Measurements from ENCODE around the gene DOK6.

DOK6 gene

GRCh38 chr18:69411199-69411598, 10.5 kb downstream of the DOK6 start:
- no peak overlapping the region for H3K4me3 ChIP-seq (ENCODE audit: insufficient read depth, low read depth, low read length, poor library complexity, severe bottlenecking)
- no peaks in the 10 kb centered on the region for H3K4me1 ChIP-seq (ENCODE audit: control insufficient read depth, insufficient read depth, low read length, poor library complexity, severe bottlenecking)
- no peaks in the 10 kb centered on the region for H3K9me3 ChIP-seq (ENCODE audit: control insufficient read depth, low read length)
- DNase-seq: no peak
- H3K27me3 ChIP-seq (replicated peaks; ENCODE audit: control insufficient read depth, insufficient read depth, low read length, poor library complexity, severe bottlenecking): no peaks in the 10 kb centered on the region
- H3K27ac ChIP-seq (ENCODE audit: insufficient read depth, low read length, poor library complexity, severe bottlenecking): no peak overlapping the region
- H3K36me3 ChIP-seq (ENCODE audit: control insufficient read depth, insufficient read depth, low read length): no peaks in the 10 kb centered on the region

- Histone ChIP-seq H3K27me3 (replicated peaks; ENCODE audit: control insufficient read depth, insufficient read depth, low read length, poor library complexity, severe bottlenecking) (no peaks in the 10 kb centered on the region), H3K4me1 (ENCODE audit: control insufficient read depth, insufficient read depth, low read length, poor library complexity, severe bottlenecking) (no peaks in the 10 kb centered on the region), H3K27ac (ENCODE audit: insufficient read depth, low read length, poor library complexity, severe bottlenecking) (no peak overlapping the region), H3K4me3 (ENCODE audit: insufficient read depth, low read depth, low read length, poor library complexity, severe bottlenecking) (no peak overlapping the region), H3K9me3 (ENCODE audit: control insufficient read depth, low read length) (no peaks in the 10 kb centered on the region), H3K36me3 (ENCODE audit: control insufficient read depth, insufficient read depth, low read length) (no peaks in the 10 kb centered on the region)
- DNase-seq: no peak
Measured at GRCh38 chr18:69414184-69414583, 13.5 kb downstream of the DOK6 start.

- Histone ChIP-seq H3K36me3 (ENCODE audit: control insufficient read depth, insufficient read depth, low read length) (no peaks in the 10 kb centered on the region), H3K4me1 (ENCODE audit: control insufficient read depth, insufficient read depth, low read length, poor library complexity, severe bottlenecking) (no peaks in the 10 kb centered on the region), H3K9me3 (ENCODE audit: control insufficient read depth, low read length) (no peaks in the 10 kb centered on the region), H3K4me3 (ENCODE audit: insufficient read depth, low read depth, low read length, poor library complexity, severe bottlenecking) (no peak overlapping the region), H3K27me3 (replicated peaks; ENCODE audit: control insufficient read depth, insufficient read depth, low read length, poor library complexity, severe bottlenecking) (no peaks in the 10 kb centered on the region), H3K27ac (ENCODE audit: insufficient read depth, low read length, poor library complexity, severe bottlenecking) (no peak overlapping the region)
- no peak for DNase-seq
Measured at GRCh38 chr18:69432847-69433246, 32.2 kb downstream of the DOK6 start.

- no peaks in the 10 kb centered on the region for H3K9me3 ChIP-seq (ENCODE audit: control insufficient read depth, low read length)
- no peak for DNase-seq
- H3K4me3 ChIP-seq (ENCODE audit: insufficient read depth, low read depth, low read length, poor library complexity, severe bottlenecking): no peak overlapping the region
- H3K27ac ChIP-seq (ENCODE audit: insufficient read depth, low read length, poor library complexity, severe bottlenecking): no peak overlapping the region
- no peaks in the 10 kb centered on the region for H3K4me1 ChIP-seq (ENCODE audit: control insufficient read depth, insufficient read depth, low read length, poor library complexity, severe bottlenecking)
- no peaks in the 10 kb centered on the region for H3K27me3 ChIP-seq (replicated peaks; ENCODE audit: control insufficient read depth, insufficient read depth, low read length, poor library complexity, severe bottlenecking)
- no peaks in the 10 kb centered on the region for H3K36me3 ChIP-seq (ENCODE audit: control insufficient read depth, insufficient read depth, low read length)
Measured at GRCh38 chr18:69435000-69435399, 34.3 kb downstream of the DOK6 start.

- Histone ChIP-seq H3K36me3 (ENCODE audit: control insufficient read depth, insufficient read depth, low read length) (no peaks in the 10 kb centered on the region), H3K4me1 (ENCODE audit: control insufficient read depth, insufficient read depth, low read length, poor library complexity, severe bottlenecking) (no peaks in the 10 kb centered on the region), H3K27me3 (replicated peaks; ENCODE audit: control insufficient read depth, insufficient read depth, low read length, poor library complexity, severe bottlenecking) (no peaks in the 10 kb centered on the region), H3K4me3 (ENCODE audit: insufficient read depth, low read depth, low read length, poor library complexity, severe bottlenecking) (no peak overlapping the region), H3K9me3 (ENCODE audit: control insufficient read depth, low read length) (no peaks in the 10 kb centered on the region), H3K27ac (ENCODE audit: insufficient read depth, low read length, poor library complexity, severe bottlenecking) (no peak overlapping the region)
- no peak for DNase-seq
Measured at GRCh38 chr18:69444221-69444620, 43.5 kb downstream of the DOK6 start.

- Histone ChIP-seq H3K9me3 (ENCODE audit: control insufficient read depth, low read length) (no peaks in the 10 kb centered on the region), H3K27me3 (replicated peaks; ENCODE audit: control insufficient read depth, insufficient read depth, low read length, poor library complexity, severe bottlenecking) (no peaks in the 10 kb centered on the region), H3K27ac (ENCODE audit: insufficient read depth, low read length, poor library complexity, severe bottlenecking) (no peak overlapping the region), H3K4me3 (ENCODE audit: insufficient read depth, low read depth, low read length, poor library complexity, severe bottlenecking) (no peak overlapping the region), H3K4me1 (ENCODE audit: control insufficient read depth, insufficient read depth, low read length, poor library complexity, severe bottlenecking) (no peaks in the 10 kb centered on the region), H3K36me3 (ENCODE audit: control insufficient read depth, insufficient read depth, low read length) (no peaks in the 10 kb centered on the region)
- no peak for DNase-seq
Measured at GRCh38 chr18:69447886-69448285, 47.2 kb downstream of the DOK6 start.

- Histone ChIP-seq H3K27me3 (replicated peaks; ENCODE audit: control insufficient read depth, insufficient read depth, low read length, poor library complexity, severe bottlenecking) (no peaks in the 10 kb centered on the region), H3K4me1 (ENCODE audit: control insufficient read depth, insufficient read depth, low read length, poor library complexity, severe bottlenecking) (no peaks in the 10 kb centered on the region), H3K36me3 (ENCODE audit: control insufficient read depth, insufficient read depth, low read length) (no peaks in the 10 kb centered on the region), H3K27ac (ENCODE audit: insufficient read depth, low read length, poor library complexity, severe bottlenecking) (no peak overlapping the region), H3K4me3 (ENCODE audit: insufficient read depth, low read depth, low read length, poor library complexity, severe bottlenecking) (no peak overlapping the region), H3K9me3 (ENCODE audit: control insufficient read depth, low read length) (no peaks in the 10 kb centered on the region)
- DNase-seq: no peak
Measured at GRCh38 chr18:69455125-69455524, 54.4 kb downstream of the DOK6 start.

- peak; percentile 9 to 18 (median 14) for DNase-seq
- Histone ChIP-seq H3K4me1 (ENCODE audit: control insufficient read depth, insufficient read depth, low read length, poor library complexity, severe bottlenecking) (no peaks in the 10 kb centered on the region), H3K27ac (ENCODE audit: insufficient read depth, low read length, poor library complexity, severe bottlenecking) (no peak overlapping the region), H3K36me3 (ENCODE audit: control insufficient read depth, insufficient read depth, low read length) (no peaks in the 10 kb centered on the region), H3K9me3 (ENCODE audit: control insufficient read depth, low read length) (no peaks in the 10 kb centered on the region), H3K27me3 (replicated peaks; ENCODE audit: control insufficient read depth, insufficient read depth, low read length, poor library complexity, severe bottlenecking) (no peaks in the 10 kb centered on the region), H3K4me3 (ENCODE audit: insufficient read depth, low read depth, low read length, poor library complexity, severe bottlenecking) (no peak overlapping the region)
Measured at GRCh38 chr18:69469444-69469919, 68.8 kb downstream of the DOK6 start.

- Histone ChIP-seq H3K27me3 (replicated peaks; ENCODE audit: control insufficient read depth, insufficient read depth, low read length, poor library complexity, severe bottlenecking) (no peaks in the 10 kb centered on the region), H3K4me1 (ENCODE audit: control insufficient read depth, insufficient read depth, low read length, poor library complexity, severe bottlenecking) (no peaks in the 10 kb centered on the region), H3K27ac (ENCODE audit: insufficient read depth, low read length, poor library complexity, severe bottlenecking) (no peak overlapping the region), H3K9me3 (ENCODE audit: control insufficient read depth, low read length) (no peaks in the 10 kb centered on the region), H3K36me3 (ENCODE audit: control insufficient read depth, insufficient read depth, low read length) (no peaks in the 10 kb centered on the region), H3K4me3 (ENCODE audit: insufficient read depth, low read depth, low read length, poor library complexity, severe bottlenecking) (no peak overlapping the region)
- no peak for DNase-seq
Measured at GRCh38 chr18:69480460-69480859, 79.8 kb downstream of the DOK6 start.

GRCh38 chr18:69483574-69483973, 82.9 kb downstream of the DOK6 start:
- no peaks in the 10 kb centered on the region for H3K9me3 ChIP-seq (ENCODE audit: control insufficient read depth, low read length)
- DNase-seq: no peak

More at GRCh38 chr18:69483574-69483973, 82.9 kb downstream of the DOK6 start:
- Histone ChIP-seq H3K4me3 (ENCODE audit: insufficient read depth, low read depth, low read length, poor library complexity, severe bottlenecking) (no peak overlapping the region), H3K4me1 (ENCODE audit: control insufficient read depth, insufficient read depth, low read length, poor library complexity, severe bottlenecking) (no peaks in the 10 kb centered on the region), H3K27me3 (replicated peaks; ENCODE audit: control insufficient read depth, insufficient read depth, low read length, poor library complexity, severe bottlenecking) (no peaks in the 10 kb centered on the region), H3K36me3 (ENCODE audit: control insufficient read depth, insufficient read depth, low read length) (no peaks in the 10 kb centered on the region), H3K27ac (ENCODE audit: insufficient read depth, low read length, poor library complexity, severe bottlenecking) (no peak overlapping the region)
